ENCODE results near the gene BANF2.

The BANF2 gene

GRCh38 chr20:17751640-17752039, 51.9 kb downstream of the BANF2 start:
- Mint-ChIP-seq H3K9me3 (peaks cover 3% of the 10 kb centered on the region), H3K27ac (no peak overlapping the region), H3K27me3 (ENCODE audit: low read depth, poor library complexity) (peaks cover 22% of the 10 kb centered on the region), H3K36me3 (ENCODE audit: low read depth) (no peaks in the 10 kb centered on the region), H3K4me3 (no peak overlapping the region), H3K4me1 (peaks cover 5% of the 10 kb centered on the region)
- TF ChIP-seq CTCF (IDR thresholded peaks at IDR 0.05), result no peak
- DNase-seq, result no peak

GRCh38 chr20:17752459-17752858, 52.7 kb downstream of the BANF2 start:
- H3K9me3 Mint-ChIP-seq, result peaks cover 3% of the 10 kb centered on the region
- no peak overlapping the region for H3K27ac Mint-ChIP-seq
- no peak overlapping the region for H3K4me3 Mint-ChIP-seq
- peaks cover 4% of the 10 kb centered on the region for H3K4me1 Mint-ChIP-seq
- DNase-seq, result no peak
- peaks cover 23% of the 10 kb centered on the region for H3K27me3 Mint-ChIP-seq (ENCODE audit: low read depth, poor library complexity)
- TF ChIP-seq CTCF (IDR thresholded peaks at IDR 0.05), result no peak
- H3K36me3 Mint-ChIP-seq (ENCODE audit: low read depth), result no peaks in the 10 kb centered on the region

- peaks cover 11% of the 10 kb centered on the region for H3K9me3 Mint-ChIP-seq
- no peak for DNase-seq
- no peak overlapping the region for H3K4me3 Mint-ChIP-seq
- H3K27ac Mint-ChIP-seq, result no peak overlapping the region
- no peaks in the 10 kb centered on the region for H3K4me1 Mint-ChIP-seq
- H3K36me3 Mint-ChIP-seq (ENCODE audit: low read depth), result no peaks in the 10 kb centered on the region
- H3K27me3 Mint-ChIP-seq (ENCODE audit: low read depth, poor library complexity), result peaks cover 24% of the 10 kb centered on the region
- TF ChIP-seq CTCF (IDR thresholded peaks at IDR 0.05), result no peak
Measured at GRCh38 chr20:17753516-17753915, 53.8 kb downstream of the BANF2 start.

- DNase-seq, result no peak
- no peak overlapping the region for H3K4me3 Mint-ChIP-seq
- no peaks in the 10 kb centered on the region for H3K4me1 Mint-ChIP-seq
- no peak overlapping the region for H3K27ac Mint-ChIP-seq
- H3K36me3 Mint-ChIP-seq (ENCODE audit: low read depth), result no peaks in the 10 kb centered on the region
- H3K27me3 Mint-ChIP-seq (ENCODE audit: low read depth, poor library complexity), result peaks cover 22% of the 10 kb centered on the region
- H3K9me3 Mint-ChIP-seq, result peaks cover 30% of the 10 kb centered on the region
- TF ChIP-seq CTCF (IDR thresholded peaks at IDR 0.05), result no peak
Measured at GRCh38 chr20:17756529-17756928, 56.8 kb downstream of the BANF2 start.

- no peak for TF ChIP-seq CTCF (IDR thresholded peaks at IDR 0.05)
- Mint-ChIP-seq H3K4me3 (no peak overlapping the region), H3K27me3 (ENCODE audit: low read depth, poor library complexity) (peaks cover 20% of the 10 kb centered on the region), H3K27ac (no peak overlapping the region), H3K36me3 (ENCODE audit: low read depth) (no peaks in the 10 kb centered on the region), H3K4me1 (no peaks in the 10 kb centered on the region), H3K9me3 (peaks cover 30% of the 10 kb centered on the region)
- no peak for DNase-seq
Measured at GRCh38 chr20:17757496-17757895, 57.7 kb downstream of the BANF2 start.

- H3K36me3 Mint-ChIP-seq (ENCODE audit: low read depth), result no peaks in the 10 kb centered on the region
- TF ChIP-seq CTCF (IDR thresholded peaks at IDR 0.05), result no peak
- peaks cover 15% of the 10 kb centered on the region for H3K27me3 Mint-ChIP-seq (ENCODE audit: low read depth, poor library complexity)
Measured at GRCh38 chr20:17758010-17758409, 58.2 kb downstream of the BANF2 start.

More at GRCh38 chr20:17758010-17758409, 58.2 kb downstream of the BANF2 start:
- H3K9me3 Mint-ChIP-seq, result peaks cover 30% of the 10 kb centered on the region
- H3K27ac Mint-ChIP-seq, result no peak overlapping the region
- no peaks in the 10 kb centered on the region for H3K4me1 Mint-ChIP-seq
- DNase-seq, result no peak
- H3K4me3 Mint-ChIP-seq, result no peak overlapping the region

Data from nephron progenitor cell (in vitro differentiated cells).